HepG2 (cell line): ENCODE data around the gene TLCD1. TPM values are rescaled to one million over a fixed set of nuclear protein-coding genes. Genes with fewer than 3 reads are reported as not detected.
A peak's percentile ranks its signal among the peaks of the same experiment; 100 is the strongest.

Experiments
- CC2D1A ChIP-seq: sonication (generic); formaldehyde crosslinking; IDR thresholded peaks from 2 replicates; pipeline ENCODE4 v1.8.1; 2023; ENCODE audit warnings: mild to moderate bottlenecking, missing genetic modification reagents
- ETV6 ChIP-seq: sonication (generic); formaldehyde crosslinking; conservative IDR thresholded peaks from 2 replicates; pipeline ENCODE4 v1.4.0; 2020; ENCODE audit warnings: missing genetic modification reagents
- KAT8 ChIP-seq: IDR thresholded peaks from 2 replicates; pipeline ENCODE4 v1.6.1; 2016; ENCODE audit warnings: missing genetic modification reagents, missing compliant biosample characterization
- KMT2A ChIP-seq: sonication (generic); formaldehyde crosslinking; IDR thresholded peaks from 2 replicates; pipeline ENCODE4 v1.4.0; 2020; ENCODE audit warnings: missing genetic modification reagents
- MAFF ChIP-seq: IDR thresholded peaks from 2 replicates; pipeline ENCODE4 v1.6.1; 2011; ENCODE audit warnings: low read depth, low read length, improper control_type of control experiment
- MED8 ChIP-seq: sonication (generic); formaldehyde crosslinking; IDR thresholded peaks from 2 replicates; pipeline ENCODE4 v1.8.1; 2023; ENCODE audit warnings: mild to moderate bottlenecking, missing genetic modification reagents; ENCODE audit not compliant: insufficient replicate concordance
- MXD4 ChIP-seq: IDR thresholded peaks from 2 replicates; pipeline ENCODE4 v1.6.1; 2016; ENCODE audit warnings: mild to moderate bottlenecking, missing biosample characterization, missing genetic modification reagents
- RNF2 ChIP-seq: fragments of 450-650 bp; conservative IDR thresholded peaks from 2 replicates; pipeline ENCODE4 v1.6.1; 2016; ENCODE audit warnings: low read depth
- SIX1 ChIP-seq: sonication (generic); formaldehyde crosslinking; IDR thresholded peaks from 2 replicates; pipeline ENCODE4 v1.4.0; 2020; ENCODE audit warnings: missing genetic modification reagents, borderline replicate concordance
- ZBTB34 ChIP-seq: sonication (generic); formaldehyde crosslinking; IDR thresholded peaks from 2 replicates; pipeline ENCODE4 v1.8.0; 2022; ENCODE audit warnings: mild to moderate bottlenecking, missing genetic modification reagents
- ZEB1 ChIP-seq: IDR thresholded peaks from 2 replicates; pipeline ENCODE4 v1.6.1; 2012; ENCODE audit warnings: mild to moderate bottlenecking, low read depth, inconsistent platforms; ENCODE audit not compliant: insufficient replicate concordance
- ZNF142 ChIP-seq: sonication (generic); formaldehyde crosslinking; IDR thresholded peaks from 2 replicates; pipeline ENCODE4 v1.4.0; 2020; ENCODE audit warnings: missing genetic modification reagents
- ZNF230 ChIP-seq: sonication (generic); formaldehyde crosslinking; IDR thresholded peaks from 2 replicates; pipeline ENCODE4 v1.4.0; 2020; ENCODE audit warnings: mild to moderate bottlenecking, missing genetic modification reagents
- ZNF720 ChIP-seq: sonication (generic); formaldehyde crosslinking; IDR thresholded peaks from 2 replicates; pipeline ENCODE4 v1.4.0; 2020; ENCODE audit warnings: missing genetic modification reagents
- ZNF790 ChIP-seq: sonication (generic); formaldehyde crosslinking; IDR thresholded peaks from 2 replicates; pipeline ENCODE4 v1.8.0; 2022; ENCODE audit warnings: missing genetic modification reagents, mild to moderate bottlenecking, borderline replicate concordance
- polyA plus RNA-seq, 8 experiments: library from polyadenylated mRNA; depleted of rRNA in 3 of 8; stranded (reverse) in 7 of 8; unstranded in 1 of 8; fragments of >200 nt; fragmentation: Illumina TruSeq in 4 of 8; extraction: Trizol in 4 of 8; gene quantifications; 2 replicates each; pipeline versions ENCODE4 v1.2.1 to v1.2.3, GENCODE V29; 2011 to 2016; ENCODE audit warnings: low read depth in 4 of 8, missing spikeins in 1 of 8, mixed read lengths in 1 of 8; ENCODE audit not compliant: insufficient read depth in 1 of 8
- total RNA-seq, 5 experiments: library from RNA; depleted of rRNA; stranded (reverse); fragments of >200 nt; fragmentation: Illumina TruSeq; extraction: Trizol; gene quantifications; 2 replicates each; pipeline ENCODE4 v1.2.3, GENCODE V29; 2016; ENCODE audit warnings: low read depth in 1 of 5

Gene TLCD1
- total and polyA plus RNA-seq, 2 of the 13 experiments (the other 11 are each of a cell fraction or from before 2014, with no cell fraction given): 14.9 to 19.6 TPM

- peak; percentile 60; the same call in 1 of the 2 replicates for TF ChIP-seq ZNF142 (CRISPR knock-in tag)
- TF ChIP-seq MXD4 (CRISPR knock-in tag): peak; percentile 76
- TF ChIP-seq SIX1: no peak
- TF ChIP-seq CC2D1A (CRISPR knock-in tag): no peak
- TF ChIP-seq ZNF790 (CRISPR knock-in tag): no peak
- peak; percentile 87 for TF ChIP-seq KAT8 (CRISPR knock-in tag)
- TF ChIP-seq ZEB1: no peak
- peak; percentile 34; the same call in 1 of the 2 replicates for TF ChIP-seq KMT2A (CRISPR knock-in tag)
- TF ChIP-seq MED8 (CRISPR knock-in tag): no peak
- TF ChIP-seq ZBTB34 (CRISPR knock-in tag): peak; percentile 91
- no peak for TF ChIP-seq RNF2
- TF ChIP-seq MAFF: no peak
- 0 out of 2 replicates have a peak, but pooled peaks have one; percentile 41 for TF ChIP-seq ZNF230
- TF ChIP-seq ETV6 (CRISPR knock-in tag): no peak
- no peak for TF ChIP-seq ZNF720
Observed at GRCh38 chr17:28698253-28698941, 27.6 kb downstream of the TLCD1 start (continued).
